ENCODE results near the gene SHC1.
A peak's percentile ranks its signal among the peaks of the same experiment; 100 is the strongest.

Gene SHC1

GRCh38 chr1:154958681-154959425 lies 11.7 kb downstream of the SHC1 start:
- no peak for DNase-seq (ENCODE audit: low spot score)
- FAIRE-seq = no peak

GRCh38 chr1:154958036-154958435 lies 12.5 kb downstream of the SHC1 start:
- FAIRE-seq = no peak
- DNase-seq (ENCODE audit: low spot score) = no peak

DNA sequence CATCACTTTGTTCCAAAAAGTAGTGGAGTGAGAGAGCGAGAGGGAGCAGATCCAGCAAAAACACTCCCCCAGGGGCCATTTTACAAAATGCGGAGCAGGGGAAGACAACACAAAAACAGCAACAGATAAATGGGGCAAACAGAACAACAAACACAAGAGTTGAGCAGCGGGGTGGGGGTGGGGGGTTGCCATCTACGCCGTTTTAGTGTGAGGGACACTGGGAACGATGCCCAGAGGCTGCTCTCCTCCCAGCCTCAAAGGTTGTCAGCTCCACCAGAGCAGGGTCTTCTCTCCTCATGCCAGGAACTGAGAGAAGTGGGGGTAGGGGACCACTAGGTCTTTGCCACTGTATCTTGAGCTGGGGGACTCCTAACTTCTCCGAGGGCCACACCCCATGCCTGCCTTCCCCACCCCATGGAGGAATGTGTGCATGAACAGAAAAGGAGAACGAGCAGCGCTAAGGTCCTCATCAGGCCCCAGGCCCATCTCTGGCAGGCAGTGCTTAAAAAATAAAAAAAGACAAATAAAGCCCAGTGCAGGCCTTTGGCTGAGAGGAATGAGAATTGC lies 13.4 kb downstream of the SHC1 start:
- FAIRE-seq = no peak
- no peak for DNase-seq (ENCODE audit: low spot score)

- DNase-seq (ENCODE audit: low spot score) (no peak), FAIRE-seq (no peak)
Observed at GRCh38 chr1:154956544-154956941, 14.0 kb downstream of the SHC1 start.

DNA sequence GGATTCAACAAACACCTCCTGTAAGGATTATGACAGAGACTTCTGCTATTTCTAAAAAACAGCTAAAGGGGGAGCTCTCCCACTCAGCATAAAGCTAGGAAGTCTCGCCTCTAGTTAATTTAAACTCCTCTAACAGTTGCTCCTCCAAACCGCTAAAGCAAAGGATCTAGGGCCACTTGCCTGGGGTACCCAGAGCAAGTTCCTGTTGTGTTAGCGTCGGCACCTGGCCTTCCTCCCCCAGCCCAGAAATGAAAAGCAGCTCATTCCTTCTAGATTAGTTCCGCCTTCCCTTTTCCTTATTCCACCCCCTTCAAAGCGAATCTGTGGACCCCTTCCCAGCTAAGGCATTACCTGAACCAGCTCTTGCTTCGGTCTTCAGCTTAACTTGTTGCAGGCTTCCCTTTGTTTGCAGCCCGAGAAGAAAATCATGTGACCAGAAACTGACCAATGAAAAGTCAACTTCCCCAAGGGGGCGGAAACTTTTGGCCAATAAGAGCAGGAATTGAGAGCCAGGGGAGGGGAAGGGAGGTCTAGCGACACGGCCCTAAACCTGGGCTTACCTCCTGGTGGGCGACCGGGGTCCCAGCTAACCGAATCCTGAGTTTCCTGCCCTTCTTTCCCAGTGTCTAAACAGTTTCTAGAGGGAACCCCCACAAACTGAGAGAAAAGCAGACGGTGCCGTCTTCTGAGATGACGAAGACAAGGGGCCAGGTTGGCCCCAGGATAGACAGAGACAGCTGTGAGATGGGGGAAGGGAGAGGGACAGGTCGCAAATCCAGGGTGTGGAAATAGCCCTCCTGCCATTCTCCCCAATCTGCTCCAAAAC lies 14.6 kb downstream of the SHC1 start, which contains the start of gene PBXIP1:
Gene PBXIP1 (minus strand): TSS at position 382 of the 826 bp plus-strand sequence. CDS start 2,378 bp downstream, outside the sequence.
- FAIRE-seq (no peak), DNase-seq (ENCODE audit: low spot score) (peak; percentile 91)

GRCh38 chr1:154955039-154955717 lies 15.4 kb downstream of the SHC1 start:
- DNase-seq (ENCODE audit: low spot score) (peak; percentile 51), FAIRE-seq (no peak)

DNA sequence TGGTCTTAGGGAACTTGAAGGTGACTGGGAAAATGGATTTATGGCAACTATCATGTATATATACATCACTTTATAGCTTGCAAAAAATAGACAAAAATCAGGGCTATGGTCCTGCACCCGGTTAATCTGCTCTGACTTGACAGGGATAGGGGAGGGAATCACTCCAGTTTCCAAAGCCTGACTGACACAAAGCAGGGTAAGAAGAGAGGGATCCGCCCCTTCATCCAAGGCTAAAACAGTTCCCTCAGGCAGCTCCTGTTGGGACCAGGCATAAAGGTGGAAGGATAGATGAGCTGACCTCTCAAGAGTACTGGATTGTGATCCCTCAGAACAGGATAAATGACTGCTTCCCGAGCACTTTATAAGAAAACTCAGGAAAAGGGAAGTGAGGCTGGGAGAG lies 16.0 kb downstream of the SHC1 start:
- DNase-seq (ENCODE audit: low spot score) (no peak), FAIRE-seq (no peak)

- DNase-seq (ENCODE audit: low spot score) (no peak), FAIRE-seq (no peak)
Observed at GRCh38 chr1:154953611-154954038, 16.9 kb downstream of the SHC1 start.

DNA sequence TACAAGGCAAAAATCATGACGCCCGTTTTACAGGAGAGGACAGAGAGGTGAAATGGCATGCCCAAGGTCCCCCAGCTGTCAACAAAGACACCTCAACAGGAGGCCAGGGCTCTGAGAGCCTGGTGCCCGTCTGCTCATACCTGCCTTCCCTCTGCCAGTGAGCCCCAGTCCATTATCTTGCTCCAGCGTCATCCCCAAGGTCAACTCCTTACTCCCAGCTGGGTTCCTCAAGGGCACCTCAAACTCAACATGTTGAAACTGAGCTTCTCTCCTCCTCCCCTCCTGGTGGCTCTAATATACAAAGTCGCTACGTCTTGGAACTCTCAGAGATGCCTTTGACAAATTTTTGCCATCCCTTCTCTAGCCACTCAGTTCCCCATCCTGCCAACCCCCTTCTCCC lies 17.9 kb downstream of the SHC1 start:
- no peak for DNase-seq (ENCODE audit: low spot score)
- FAIRE-seq = no peak

DNA sequence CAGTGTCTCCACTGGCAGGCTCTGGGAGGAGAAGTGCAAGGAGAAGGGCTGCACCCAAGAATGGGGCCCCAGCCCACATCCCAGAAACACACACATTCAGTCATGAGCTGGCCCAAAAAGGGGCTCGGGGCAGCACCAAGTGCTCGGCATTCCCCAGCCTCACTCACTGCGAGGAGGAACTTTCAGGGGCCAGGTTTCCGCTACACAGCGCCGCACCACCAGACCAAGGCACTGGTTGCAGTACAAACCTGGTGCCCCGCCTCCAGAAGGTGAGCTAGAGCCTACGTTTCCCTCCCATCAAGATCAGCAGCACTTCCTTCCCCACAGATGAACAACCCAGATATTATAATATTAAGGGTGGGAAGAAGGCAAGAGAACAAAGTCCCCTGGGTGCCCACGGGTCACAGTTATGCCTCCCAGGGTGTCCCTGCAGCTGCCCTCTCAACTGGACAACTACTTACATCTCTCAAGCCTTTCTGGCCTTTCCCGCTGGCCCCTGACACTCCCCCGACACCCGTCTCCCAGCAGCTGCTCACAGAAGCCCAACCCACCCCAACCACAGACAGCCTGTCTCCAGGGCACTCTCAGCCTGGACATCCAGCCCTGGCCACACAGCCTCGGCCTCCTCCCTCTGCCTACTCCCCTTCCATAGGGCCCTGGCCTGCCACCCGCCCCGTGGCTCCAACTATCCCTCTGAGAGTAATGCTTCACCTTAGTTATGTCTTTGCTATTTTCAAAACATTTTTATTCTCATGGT lies 18.5 kb downstream of the SHC1 start:
- DNase-seq (ENCODE audit: low spot score) (no peak), FAIRE-seq (no peak)

DNA sequence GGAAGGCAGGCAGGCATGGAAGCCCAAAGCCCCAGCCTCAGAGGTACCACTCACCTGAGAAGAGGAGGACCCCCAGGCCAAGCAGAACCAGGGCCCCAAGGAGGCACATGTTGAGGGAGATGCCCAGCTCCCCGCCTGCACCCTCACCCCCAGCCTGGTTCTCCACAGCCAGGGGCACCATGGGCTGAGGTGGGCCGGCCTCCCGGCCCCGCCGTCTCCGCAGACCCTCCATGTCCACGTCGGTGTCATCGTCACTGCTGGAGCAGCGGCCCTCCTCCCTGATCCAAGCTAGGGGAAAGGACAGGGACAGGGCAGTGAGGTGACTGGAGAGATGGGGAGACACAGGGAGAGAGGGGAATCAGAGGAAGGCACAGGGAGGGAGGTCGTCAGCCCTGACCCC lies 22.5 kb downstream of the SHC1 start:
- no peak for DNase-seq (ENCODE audit: low spot score)
- FAIRE-seq = no peak

- no peak for FAIRE-seq
Observed at GRCh38 chr1:154945962-154946850, 24.3 kb downstream of the SHC1 start.

GRCh38 chr1:154945160-154945961 lies 25.2 kb downstream of the SHC1 start:
- FAIRE-seq (no peak), DNase-seq (ENCODE audit: low spot score) (no peak)

More at GRCh38 chr1:154945962-154946850, 24.3 kb downstream of the SHC1 start:
- no peak for DNase-seq (ENCODE audit: low spot score)

DNA sequence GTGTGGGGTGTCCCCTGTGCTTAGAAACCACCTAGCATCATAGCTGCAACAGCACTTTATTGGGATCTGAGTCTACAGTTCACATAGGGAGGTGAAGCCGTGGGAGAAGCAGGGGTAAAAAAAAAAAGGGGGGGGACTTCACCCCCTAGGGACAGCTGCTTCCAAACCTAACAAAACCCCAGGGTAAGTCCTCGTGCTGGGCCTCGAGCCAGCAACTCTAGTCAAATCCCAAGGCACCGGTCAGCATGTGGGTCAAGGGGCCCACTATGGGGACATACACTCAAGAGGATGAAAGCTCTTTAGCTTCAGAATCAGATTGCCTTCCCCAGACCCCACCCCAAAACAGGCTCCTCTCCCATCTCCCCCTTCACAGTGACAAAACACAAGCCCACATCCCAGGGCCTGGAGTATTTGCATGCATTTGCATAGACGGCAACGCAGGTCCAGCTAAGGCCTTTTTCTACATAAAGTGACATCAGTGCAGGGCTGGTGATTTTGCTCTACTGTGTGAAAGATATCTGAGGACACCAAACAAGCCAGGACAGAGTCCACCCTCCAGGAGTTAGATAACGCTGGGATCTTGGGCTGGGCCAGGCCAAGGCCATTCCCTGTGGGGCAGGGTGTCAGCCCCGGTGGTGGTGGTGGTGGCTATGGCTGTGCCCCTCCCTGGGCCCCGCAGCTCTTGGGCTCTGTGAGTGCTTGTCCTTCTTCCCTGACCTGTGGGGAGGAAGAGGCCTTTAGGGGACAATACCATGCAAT lies 26.0 kb downstream of the SHC1 start:
- no peak for DNase-seq (ENCODE audit: low spot score)
- FAIRE-seq = no peak

GRCh38 chr1:154943649-154944400 lies 26.7 kb downstream of the SHC1 start:
- peak; percentile 66 for DNase-seq (ENCODE audit: low spot score)
- no peak for FAIRE-seq

- DNase-seq (ENCODE audit: low spot score) (no peak), FAIRE-seq (no peak)
Observed at GRCh38 chr1:154941333-154942013, 29.1 kb downstream of the SHC1 start.

GRCh38 chr1:154940651-154941194 lies 29.8 kb downstream of the SHC1 start:
- FAIRE-seq = no peak

More at GRCh38 chr1:154940651-154941194, 29.8 kb downstream of the SHC1 start:
- DNase-seq (ENCODE audit: low spot score) = no peak

All from urothelium cell line (cell line).